D721Med (cell line): ENCODE data around the gene VASP.

Experiments used
- DNase-seq: peaks from one replicate; pipeline ENCODE4 v3.0.0; 2011; ENCODE audit warnings: low spot score; ENCODE audit not compliant: insufficient read length
- FAIRE-seq: peaks from 2 replicates; lab custom pipeline; 2011; peaks lifted over from hg19 to GRCh38; lab: Jason Lieb, UNC
- CTCF ChIP-seq: IDR thresholded peaks from 2 replicates; pipeline ENCODE4 v1.5.1; 2012; ENCODE audit warnings: mild to moderate bottlenecking, control low read depth; ENCODE audit not compliant: insufficient read depth; ENCODE audit errors: missing control alignments

VASP gene

GRCh38 chr19:45558399-45558878, 51.2 kb downstream of the VASP start:
- peak; percentile 62 for TF ChIP-seq CTCF
- DNase-seq (peak; percentile 64), FAIRE-seq (no peak)

DNA sequence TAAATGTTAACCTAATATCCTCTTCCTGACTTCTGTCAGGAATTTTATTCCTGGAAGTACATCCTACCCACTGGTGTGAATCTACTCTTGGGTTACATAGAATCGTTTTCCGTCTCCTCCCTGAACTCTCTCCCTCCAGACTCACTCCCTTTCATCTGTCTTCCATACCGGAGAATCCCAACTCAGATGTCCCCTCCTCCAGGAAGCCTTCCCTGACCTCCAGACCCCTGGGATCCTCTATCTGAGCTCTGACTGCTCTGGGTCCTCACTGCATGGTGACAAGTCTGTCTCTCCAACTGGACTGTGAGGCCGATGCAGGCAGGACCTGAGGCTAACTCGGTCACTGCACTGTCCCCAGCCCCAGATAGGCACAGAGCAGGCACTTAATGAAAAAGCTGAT, 52.8 kb downstream of the VASP start:
- DNase-seq (no peak), FAIRE-seq (no peak)
- no peak for TF ChIP-seq CTCF

DNA sequence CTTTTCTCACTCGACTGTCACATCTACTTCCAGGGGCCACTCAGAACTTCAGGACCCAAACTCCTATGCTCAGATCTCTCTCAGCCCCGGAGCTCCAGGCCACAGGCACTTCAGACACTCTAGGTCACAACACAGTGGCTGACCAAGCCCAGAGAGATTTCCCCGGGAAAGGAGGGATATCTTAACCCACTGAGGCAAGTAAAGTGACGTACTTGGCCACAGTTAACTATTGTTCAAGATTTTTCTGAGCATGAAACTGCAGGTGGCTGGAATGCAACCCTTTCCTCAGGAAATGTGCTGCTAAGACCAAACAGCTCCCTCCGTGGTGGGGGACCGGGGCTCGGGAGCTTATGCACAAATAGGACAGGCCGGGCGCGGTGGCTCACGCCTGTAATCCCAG, 53.4 kb downstream of the VASP start:
- no peak for DNase-seq
- FAIRE-seq, result no peak
- no peak for TF ChIP-seq CTCF

DNA sequence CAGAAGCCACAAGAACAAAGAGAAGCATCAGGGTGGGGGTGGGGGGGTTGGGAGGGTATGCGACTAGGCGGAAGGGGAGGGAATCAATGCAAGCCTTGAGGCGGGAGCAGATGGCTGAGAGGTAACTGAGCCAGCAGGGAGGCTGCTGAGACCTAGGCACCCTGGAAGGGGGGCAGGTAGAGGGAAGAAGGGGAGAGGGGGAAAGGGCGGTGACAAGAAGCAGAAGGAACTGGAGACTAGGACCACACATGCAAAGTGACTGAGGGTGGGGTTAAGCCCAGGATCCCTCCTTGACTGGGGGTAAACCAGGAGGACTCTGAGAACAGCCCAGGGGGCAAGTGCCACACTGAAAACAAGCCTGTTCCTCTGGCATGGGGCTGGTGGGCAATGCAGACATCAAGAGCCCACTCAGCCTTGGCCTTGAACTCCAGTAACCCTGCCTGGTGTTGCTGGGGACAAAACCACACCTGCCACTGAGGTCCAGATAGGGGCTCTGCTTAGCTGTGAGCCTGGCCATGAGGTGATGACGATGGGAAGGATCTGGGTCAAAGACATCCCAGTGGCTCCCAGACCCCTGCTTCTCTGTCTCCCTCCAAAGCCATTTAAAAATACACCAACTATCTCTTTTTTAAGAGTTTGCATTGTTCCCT, 57.0 kb downstream of the VASP start:
- DNase-seq (no peak), FAIRE-seq (no peak)
- TF ChIP-seq CTCF, result no peak

GRCh38 chr19:45567609-45568008, 60.3 kb downstream of the VASP start:
- no peak for FAIRE-seq
- DNase-seq, result no peak

DNA sequence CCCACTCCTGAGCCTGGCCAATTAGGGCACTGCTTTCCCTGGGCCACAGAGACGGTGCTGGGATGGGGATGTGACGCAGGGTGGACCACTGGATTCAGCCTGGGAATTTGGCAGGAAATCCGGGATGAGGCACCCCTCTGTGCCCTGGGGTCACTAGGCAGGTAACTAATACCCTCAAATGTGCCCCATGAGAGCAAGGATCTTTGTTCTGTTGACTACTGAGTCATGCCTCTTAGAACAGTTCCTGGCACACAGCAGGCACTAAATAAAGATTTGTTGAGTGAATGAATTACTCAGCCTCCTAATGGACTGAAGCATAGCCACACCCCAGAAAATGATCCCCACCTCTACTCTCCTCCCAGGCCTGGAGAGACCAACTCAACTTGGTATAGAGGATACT, 61.5 kb downstream of the VASP start:
- no peak for FAIRE-seq
- DNase-seq, result no peak
- TF ChIP-seq CTCF, result no peak

More at GRCh38 chr19:45567609-45568008, 60.3 kb downstream of the VASP start:
- TF ChIP-seq CTCF, result no peak
